SH-SY5Y (cell line): ENCODE data around the gene ZDHHC22.

Source experiments
- GATA2 ChIP-seq: IDR thresholded peaks from 2 replicates; pipeline ENCODE4 v1.6.1; 2011; ENCODE audit warnings: mild to moderate bottlenecking, low read depth, low read length
- GATA3 ChIP-seq: IDR thresholded peaks from 2 replicates; pipeline ENCODE4 v1.6.1; 2011; ENCODE audit warnings: low read depth, mild to moderate bottlenecking, low read length, moderate library complexity

GRCh38 chr14:77082356-77082755 lies 59.2 kb downstream of the ZDHHC22 start:
- no peak for TF ChIP-seq GATA2
- no peak for TF ChIP-seq GATA3
